HG03565 (cell line): ENCODE measurements around the gene TTC7B.

Source experiments
- ATAC-seq: cut with Tn5 transposase; IDR thresholded peaks from one replicate; pipeline ENCODE4 v1.9.1; 2021; ENCODE audit warnings: mild to moderate bottlenecking, moderate library complexity; ENCODE audit not compliant: unreplicated experiment

TTC7B gene

DNA sequence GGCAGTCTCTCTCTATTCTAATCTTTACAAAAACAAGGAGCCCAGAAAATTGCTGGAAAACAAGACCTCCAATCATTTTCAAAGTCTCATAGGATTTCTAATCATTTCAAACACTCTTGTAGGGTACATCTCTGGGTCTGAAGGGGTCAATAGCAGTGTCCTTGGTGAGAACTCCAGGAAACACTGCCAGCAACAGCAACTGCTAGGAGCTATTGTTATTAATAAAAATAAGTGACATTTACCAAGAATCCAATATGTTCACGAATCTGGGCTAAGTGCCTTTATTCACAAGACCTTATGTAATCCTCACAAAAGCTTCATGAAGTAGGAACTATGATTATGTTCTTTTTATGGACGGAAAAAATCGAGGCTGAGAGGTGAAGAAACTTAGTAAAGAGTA lies 72.8 kb downstream of the TTC7B start:
- no peak for ATAC-seq

- ATAC-seq = no peak
These were observed 73.5 kb downstream of the TTC7B start for GRCh38 chr14:90742729-90743128.

DNA sequence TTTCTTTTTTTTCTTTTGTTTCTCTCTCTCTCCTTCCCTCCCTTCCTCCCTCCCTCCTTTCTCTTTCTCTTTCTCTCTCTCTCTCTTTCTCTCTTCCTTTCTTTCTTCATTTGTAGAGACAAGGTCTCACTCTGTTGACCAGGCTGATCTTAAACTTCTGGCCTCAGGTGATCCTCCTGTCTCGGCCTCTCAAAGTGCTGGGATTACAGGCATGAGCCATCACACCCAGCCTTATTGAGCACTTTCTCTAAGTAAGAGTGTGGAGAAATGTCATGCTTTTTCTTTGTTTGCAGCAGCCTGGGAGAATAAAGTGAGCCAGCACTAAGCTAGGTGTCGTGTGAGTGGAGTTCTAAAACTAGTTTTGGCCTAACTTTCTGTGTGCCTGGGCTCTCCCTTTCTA lies 74.0 kb downstream of the TTC7B start:
- ATAC-seq = no peak

GRCh38 chr14:90741682-90741946 lies 74.6 kb downstream of the TTC7B start:
- no peak for ATAC-seq

DNA sequence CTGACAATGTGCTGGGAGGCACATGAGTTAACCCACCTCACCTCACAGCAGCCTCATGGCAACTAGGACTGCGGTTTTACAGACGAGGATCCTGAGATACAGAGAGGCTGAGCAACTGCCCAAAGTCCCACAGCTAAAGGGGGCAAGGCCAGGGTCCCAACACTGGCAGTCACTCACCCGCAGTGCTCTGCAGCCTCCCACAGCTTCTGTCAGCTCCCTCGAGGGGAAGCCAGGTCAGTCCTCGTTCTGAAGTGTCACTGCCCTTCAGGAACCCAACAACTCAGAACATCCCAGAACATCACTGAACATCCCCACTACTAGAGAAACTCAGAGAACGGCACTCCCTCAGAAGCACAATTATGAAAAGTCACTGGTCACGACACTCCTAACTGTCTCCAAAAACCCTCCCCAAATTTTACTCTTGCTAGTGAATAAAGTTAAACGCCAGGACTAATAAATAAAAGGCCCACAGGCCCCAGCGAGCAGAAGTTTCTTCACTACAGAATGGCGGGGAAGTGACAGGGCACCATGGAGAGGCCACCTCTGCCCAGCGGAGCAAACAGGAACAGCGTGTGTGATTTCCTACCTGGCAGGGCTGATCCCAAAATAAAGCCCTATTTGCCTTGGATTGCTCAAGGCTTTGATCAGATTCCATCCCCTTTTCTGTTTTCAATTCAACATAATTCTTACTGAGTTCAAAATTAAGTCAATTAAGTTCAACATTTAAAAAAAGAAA lies 75.1 kb downstream of the TTC7B start:
- no peak for ATAC-seq

DNA sequence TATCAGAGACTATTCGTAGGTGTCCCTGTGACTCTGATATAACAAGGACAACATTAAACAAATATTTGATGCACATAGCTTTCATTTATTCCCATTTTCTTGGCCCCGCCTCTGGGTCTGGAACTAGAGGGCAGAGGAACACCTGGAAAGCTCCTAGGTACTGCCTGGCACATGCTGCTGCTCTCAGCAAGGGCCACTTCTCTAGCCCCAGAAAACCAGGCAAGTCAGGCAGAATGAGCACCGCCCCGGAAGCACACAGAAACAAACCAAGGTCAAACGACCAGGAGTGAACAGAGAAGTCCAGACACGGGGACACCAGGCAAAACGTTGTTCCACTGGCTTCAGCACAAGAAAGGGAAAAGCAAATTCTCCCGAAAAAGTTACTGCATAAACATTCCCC lies 76.1 kb downstream of the TTC7B start:
- no peak for ATAC-seq

GRCh38 chr14:90739318-90740068 lies 76.7 kb downstream of the TTC7B start:
- ATAC-seq = no peak

GRCh38 chr14:90733139-90733808 lies 83.0 kb downstream of the TTC7B start:
- no peak for ATAC-seq

DNA sequence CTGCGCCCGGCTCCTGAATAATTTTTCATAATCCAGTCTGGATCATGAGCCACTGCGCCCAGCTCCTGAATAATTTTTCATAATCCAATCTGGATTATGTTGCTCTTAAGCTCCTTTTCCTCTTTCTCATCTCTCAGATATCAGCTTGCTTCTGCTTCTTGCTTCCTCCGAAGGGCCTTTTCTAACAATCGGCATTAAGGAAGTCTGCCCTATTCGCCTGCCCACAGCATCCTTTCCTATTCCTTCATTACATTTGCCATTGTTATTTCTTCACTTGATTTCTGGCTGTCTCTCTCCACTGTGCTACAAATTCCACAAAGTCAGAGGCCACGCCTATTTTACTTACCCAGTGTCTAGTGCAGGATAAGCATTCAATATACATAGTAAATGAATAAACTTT lies 83.5 kb downstream of the TTC7B start:
- ATAC-seq = no peak

GRCh38 chr14:90732139-90732538 lies 84.1 kb downstream of the TTC7B start:
- no peak for ATAC-seq

GRCh38 chr14:90731487-90731886 lies 84.7 kb downstream of the TTC7B start:
- no peak for ATAC-seq

DNA sequence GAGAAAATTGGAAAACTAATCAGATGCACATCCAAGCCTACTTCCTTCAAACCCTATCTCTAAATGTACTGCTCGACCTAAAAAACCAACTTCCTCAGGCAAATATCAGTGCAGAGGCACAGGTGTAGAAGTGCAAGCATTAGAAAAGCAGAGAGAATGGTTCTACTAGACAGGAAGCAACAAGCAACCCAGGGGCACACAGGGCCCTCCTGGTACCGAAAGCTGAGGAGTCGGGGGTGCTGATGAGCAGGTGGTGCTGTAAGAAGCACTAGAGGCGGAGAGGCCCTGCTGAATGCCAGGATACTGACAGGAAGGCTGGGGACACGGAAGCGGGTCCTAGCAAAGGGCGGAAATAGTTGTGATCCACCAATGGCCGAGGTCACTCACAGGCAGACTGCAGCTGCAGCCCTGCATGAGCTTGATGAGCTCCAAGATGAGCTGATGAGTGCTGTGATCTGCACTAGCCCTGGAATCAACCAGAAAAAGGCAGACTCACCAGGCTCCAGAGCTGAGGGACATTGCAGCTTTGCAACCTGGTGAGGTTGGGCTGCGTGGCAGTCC lies 85.9 kb downstream of the TTC7B start:
- no peak for ATAC-seq

- no peak for ATAC-seq
These were observed 87.3 kb downstream of the TTC7B start for GRCh38 chr14:90728951-90729350.

DNA sequence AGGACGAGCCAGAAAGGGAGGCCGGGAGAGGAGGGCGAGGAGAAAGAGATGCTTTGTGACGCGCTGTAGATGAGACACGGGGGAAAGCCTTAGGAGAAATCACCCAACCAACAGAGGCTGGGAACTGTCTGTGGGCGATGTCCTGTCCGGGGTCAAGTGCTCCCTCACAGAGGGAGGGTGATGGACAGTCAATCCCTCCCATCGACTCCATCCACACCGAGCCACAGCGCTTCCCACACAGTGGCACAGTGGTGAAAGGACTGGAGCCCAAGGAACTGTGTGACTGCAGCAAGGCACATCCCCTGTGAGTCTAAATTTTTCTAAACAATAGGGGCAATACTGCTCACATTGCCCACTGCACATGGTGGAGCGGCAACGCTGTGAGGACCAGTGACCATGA lies 89.1 kb downstream of the TTC7B start:
- no peak for ATAC-seq

DNA sequence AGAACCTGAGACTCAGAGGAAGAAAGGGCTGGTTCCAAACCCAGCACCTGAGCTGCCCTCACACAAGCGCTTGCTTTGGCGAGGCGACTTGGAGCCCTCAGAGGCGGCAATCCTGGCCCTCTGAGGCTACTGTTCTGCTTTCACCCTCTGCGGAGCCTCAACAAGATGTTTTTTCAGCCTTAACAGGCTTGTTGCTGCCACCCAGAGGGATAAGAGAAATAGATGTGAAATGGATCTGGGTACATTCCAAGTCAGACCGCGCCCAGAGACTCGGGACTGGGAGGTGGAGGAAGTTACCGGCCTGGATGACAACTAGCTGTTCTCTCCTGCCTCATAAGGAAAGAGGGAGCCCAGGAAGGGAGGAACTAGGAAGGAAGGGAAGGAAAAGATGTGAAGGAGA lies 89.6 kb downstream of the TTC7B start:
- ATAC-seq = no peak

- ATAC-seq = no peak
These were observed 91.4 kb downstream of the TTC7B start for GRCh38 chr14:90724866-90725265.

GRCh38 chr14:90722590-90722989 lies 93.6 kb downstream of the TTC7B start:
- ATAC-seq = no peak

DNA sequence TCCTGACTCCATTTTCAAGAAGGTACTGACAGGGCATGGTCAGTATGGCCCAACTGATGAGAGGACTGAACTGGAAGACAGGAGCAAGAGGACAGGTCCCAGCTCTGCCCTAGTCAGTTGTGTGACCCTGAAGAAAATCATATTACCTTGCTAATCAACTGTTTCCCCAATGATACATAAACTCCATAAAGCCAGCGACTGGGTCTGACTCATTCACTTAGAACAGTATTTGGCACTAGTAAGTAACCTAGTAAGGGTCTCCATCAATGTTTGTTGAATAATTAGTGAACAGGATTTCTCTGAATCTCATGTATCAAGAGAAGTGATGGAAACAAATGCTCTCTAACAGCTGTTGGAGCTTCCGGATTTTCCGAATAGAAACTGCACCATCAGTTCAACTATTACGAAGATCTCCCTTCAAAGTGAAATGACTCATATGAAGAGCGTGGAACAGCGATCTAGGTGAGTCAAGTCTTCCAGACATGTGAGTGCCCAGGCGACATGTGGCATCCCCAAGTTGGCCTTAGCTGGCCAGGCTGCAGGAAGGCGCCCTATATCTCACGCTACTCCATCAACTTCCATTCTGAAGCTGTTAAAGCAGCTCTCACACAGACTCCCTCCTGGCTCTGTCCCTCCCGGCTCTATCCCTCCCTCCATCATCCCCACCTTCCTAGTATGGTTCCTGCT lies 94.5 kb downstream of the TTC7B start:
- no peak for ATAC-seq

DNA sequence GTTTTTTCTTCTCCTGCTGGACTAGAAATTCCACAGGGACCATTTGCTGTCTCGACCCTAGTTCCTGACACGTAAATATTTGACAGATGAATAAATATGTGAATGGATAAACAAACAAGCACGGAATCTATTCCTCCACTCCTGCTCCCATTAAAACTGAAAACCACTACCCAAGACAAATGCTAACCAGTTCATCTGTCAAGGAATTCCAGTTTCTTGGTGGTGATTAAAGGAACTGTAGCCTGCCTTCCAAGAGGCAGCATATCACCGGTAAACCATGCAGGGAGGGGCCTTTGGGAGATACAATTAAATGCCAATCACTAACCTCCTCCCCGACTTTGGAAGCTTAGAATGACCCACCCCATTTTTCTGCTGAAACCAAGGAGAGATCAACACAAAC lies 95.4 kb downstream of the TTC7B start:
- ATAC-seq = no peak

DNA sequence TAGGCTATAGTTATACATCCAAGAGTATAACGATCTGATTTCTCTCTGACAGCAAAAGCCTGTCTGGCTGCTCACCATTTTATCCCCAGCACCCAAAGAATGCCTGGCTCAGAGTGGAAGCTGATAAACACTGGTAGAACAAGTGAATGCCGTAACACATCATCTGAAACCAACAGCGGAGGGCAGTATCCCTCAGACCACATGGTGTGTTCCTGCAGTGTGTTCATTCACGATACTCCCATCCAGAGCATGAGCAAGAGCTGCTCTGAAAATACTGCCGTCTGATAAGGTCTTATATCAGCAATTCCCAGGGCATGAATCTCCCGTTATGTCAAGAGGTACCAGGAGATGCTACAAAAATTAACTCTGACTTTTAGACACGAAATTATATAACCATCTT lies 95.9 kb downstream of the TTC7B start:
- no peak for ATAC-seq

- ATAC-seq = no peak
These were observed 98.3 kb downstream of the TTC7B start for GRCh38 chr14:90717916-90718315.
